Stomach smooth muscle (tissue), 2 donors: ENCODE measurements around the gene VAV2.

Experiments
- H3K27ac ChIP-seq: one replicate; pipeline ENCODE4 v1.7.0; 2013; ENCODE audit warnings: mild to moderate bottlenecking, low read length, inconsistent platforms
- H3K27me3 ChIP-seq, 2 donors: one replicate each; pipeline ENCODE4 v1.7.0; 2013; ENCODE audit warnings: low read length in 2 of 2; ENCODE audit not compliant: insufficient read depth in 2 of 2, control insufficient read depth in 1 of 2
- H3K36me3 ChIP-seq, 2 donors: one replicate each; pipeline ENCODE4 v1.7.0; 2013; ENCODE audit warnings: low read length in 2 of 2; ENCODE audit not compliant: control insufficient read depth in 2 of 2, insufficient read depth in 2 of 2
- H3K4me1 ChIP-seq: one replicate; pipeline ENCODE4 v1.7.0; 2013; ENCODE audit warnings: low read length; ENCODE audit not compliant: control insufficient read depth, insufficient read depth
- H3K4me3 ChIP-seq, 2 donors: one replicate each; pipeline ENCODE4 v1.7.0; 2013; ENCODE audit warnings: low read length in 2 of 2
- H3K9ac ChIP-seq, 2 donors: one replicate each; pipeline ENCODE4 v1.7.0; 2013; ENCODE audit warnings: low read length in 2 of 2, mild to moderate bottlenecking in 1 of 2
- H3K9me3 ChIP-seq, 2 donors: one replicate each; pipeline ENCODE4 v1.7.0; 2013; ENCODE audit warnings: low read length in 2 of 2; ENCODE audit not compliant: control insufficient read depth in 2 of 2
- donor health status: healthy.
- donor health status: Pancreatic carcinoma.

VAV2 gene

GRCh38 chr9:133948561-133949485 lies 43.3 kb downstream of the VAV2 start:
- no peaks in the 10 kb centered on the region for H3K9me3 ChIP-seq
- no peaks in the 10 kb centered on the region for H3K36me3 ChIP-seq
- H3K9ac ChIP-seq, result no peak overlapping the region
- no peak overlapping the region for H3K27ac ChIP-seq
- H3K4me3 ChIP-seq, result no peak overlapping the region
- peaks cover 6% of the 10 kb centered on the region for H3K4me1 ChIP-seq
- no peaks in the 10 kb centered on the region for H3K27me3 ChIP-seq

- Histone ChIP-seq H3K4me3 (no peak overlapping the region), H3K36me3 (no peaks in the 10 kb centered on the region), H3K27ac (no peak overlapping the region), H3K27me3 (no peaks in the 10 kb centered on the region), H3K4me1 (peaks cover 3% of the 10 kb centered on the region), H3K9me3 (no peaks in the 10 kb centered on the region), H3K9ac (no peak overlapping the region)
Observed at GRCh38 chr9:133948131-133948530, 44.0 kb downstream of the VAV2 start.

- H3K4me3 ChIP-seq, result no peak overlapping the region
- H3K27ac ChIP-seq, result no peak overlapping the region
Observed at GRCh38 chr9:133946840-133947486, 45.2 kb downstream of the VAV2 start.

DNA sequence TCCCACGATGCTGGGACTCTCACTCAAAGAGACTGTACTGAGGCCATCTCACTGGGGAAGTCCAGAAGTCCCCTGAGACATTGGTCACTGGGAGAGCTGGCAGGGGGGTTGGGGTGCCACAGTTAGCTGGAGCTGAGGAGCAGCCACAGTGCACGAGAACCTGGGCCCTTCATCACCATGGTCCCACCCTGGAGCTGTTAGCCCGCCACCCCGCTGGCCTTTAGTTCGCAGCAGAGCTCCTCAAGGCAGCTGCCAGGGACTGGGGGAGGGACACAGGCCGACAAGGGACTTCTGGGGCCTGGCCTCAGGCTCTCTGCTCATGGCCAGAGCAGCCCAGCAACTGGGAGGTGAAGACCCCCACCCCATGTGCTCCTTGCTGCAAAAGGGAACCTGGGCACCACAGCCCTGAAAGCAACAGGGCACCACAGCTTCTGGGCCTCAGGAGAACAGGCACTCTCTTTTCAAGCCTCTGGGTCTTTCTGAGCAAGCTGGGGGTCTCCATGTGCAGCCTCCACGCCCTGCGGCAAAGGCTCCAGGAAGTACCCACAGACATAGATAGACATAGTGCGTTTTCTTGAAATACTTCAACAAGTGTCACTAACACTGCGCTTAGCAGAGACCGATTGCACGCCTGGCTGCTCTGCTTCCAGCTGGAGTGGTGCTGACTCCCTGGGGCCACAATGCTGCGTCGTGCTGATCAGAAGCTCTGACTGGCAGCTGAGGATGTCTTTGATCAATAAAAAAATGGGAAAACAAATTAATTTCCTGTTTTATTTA lies 46.0 kb downstream of the VAV2 start:
- no peaks in the 10 kb centered on the region for H3K36me3 ChIP-seq
- no peaks in the 10 kb centered on the region for H3K27me3 ChIP-seq
- H3K27ac ChIP-seq, result no peak overlapping the region
- H3K9ac ChIP-seq, result no peak overlapping the region
- peaks cover 3% of the 10 kb centered on the region for H3K4me1 ChIP-seq
- H3K9me3 ChIP-seq, result no peaks in the 10 kb centered on the region
- no peak overlapping the region for H3K4me3 ChIP-seq

More at GRCh38 chr9:133946840-133947486, 45.2 kb downstream of the VAV2 start:
- H3K9ac ChIP-seq, result no peak overlapping the region
- H3K4me1 ChIP-seq, result peaks cover 3% of the 10 kb centered on the region
- H3K9me3 ChIP-seq, result no peaks in the 10 kb centered on the region
- no peaks in the 10 kb centered on the region for H3K27me3 ChIP-seq
- H3K36me3 ChIP-seq, result no peaks in the 10 kb centered on the region

- H3K27me3 ChIP-seq, result no peaks in the 10 kb centered on the region
- no peak overlapping the region for H3K4me3 ChIP-seq
- H3K9ac ChIP-seq, result no peak overlapping the region
- no peaks in the 10 kb centered on the region for H3K36me3 ChIP-seq
- H3K9me3 ChIP-seq, result no peaks in the 10 kb centered on the region
- peaks cover under 1% of the 10 kb centered on the region for H3K4me1 ChIP-seq
- no peak overlapping the region for H3K27ac ChIP-seq
Observed at GRCh38 chr9:133945314-133945975, 46.7 kb downstream of the VAV2 start.

DNA sequence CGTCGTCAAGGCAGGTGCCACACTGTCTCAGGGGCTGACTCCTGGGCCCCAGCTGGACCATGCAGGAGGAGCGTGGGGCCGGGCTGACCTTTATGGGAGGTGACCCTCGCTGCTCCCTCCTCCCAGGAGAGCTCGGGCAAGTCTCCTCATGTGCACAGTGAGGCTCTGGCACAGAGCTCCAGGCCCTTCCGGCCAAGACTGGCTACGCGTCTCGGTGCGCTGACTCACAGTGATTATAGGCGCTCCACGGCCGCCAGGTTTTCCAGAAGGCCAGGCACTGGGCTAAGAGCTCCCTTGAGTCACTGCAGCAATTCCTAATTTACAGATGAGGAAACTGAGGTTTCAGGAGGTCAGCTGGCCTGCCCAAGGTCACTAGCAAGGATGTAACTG lies 47.4 kb downstream of the VAV2 start:
- Histone ChIP-seq H3K9ac (no peak overlapping the region), H3K4me3 (no peak overlapping the region), H3K36me3 (no peaks in the 10 kb centered on the region), H3K9me3 (no peaks in the 10 kb centered on the region), H3K27me3 (no peaks in the 10 kb centered on the region), H3K4me1 (no peaks in the 10 kb centered on the region), H3K27ac (no peak overlapping the region)

- Histone ChIP-seq H3K4me3 (no peak overlapping the region), H3K9me3 (no peaks in the 10 kb centered on the region), H3K9ac (no peak overlapping the region), H3K36me3 (no peaks in the 10 kb centered on the region), H3K4me1 (no peaks in the 10 kb centered on the region), H3K27ac (no peak overlapping the region), H3K27me3 (no peaks in the 10 kb centered on the region)
Observed at GRCh38 chr9:133943781-133944745, 48.1 kb downstream of the VAV2 start.

- Histone ChIP-seq H3K27me3 (no peaks in the 10 kb centered on the region), H3K9me3 (no peaks in the 10 kb centered on the region), H3K4me1 (no peaks in the 10 kb centered on the region), H3K36me3 (peaks cover 0 to under 1% of the 10 kb centered on the region in 2 donors), H3K27ac (no peak overlapping the region), H3K9ac (no peak overlapping the region), H3K4me3 (no peak overlapping the region)
Observed at GRCh38 chr9:133943036-133943780, 48.9 kb downstream of the VAV2 start.

DNA sequence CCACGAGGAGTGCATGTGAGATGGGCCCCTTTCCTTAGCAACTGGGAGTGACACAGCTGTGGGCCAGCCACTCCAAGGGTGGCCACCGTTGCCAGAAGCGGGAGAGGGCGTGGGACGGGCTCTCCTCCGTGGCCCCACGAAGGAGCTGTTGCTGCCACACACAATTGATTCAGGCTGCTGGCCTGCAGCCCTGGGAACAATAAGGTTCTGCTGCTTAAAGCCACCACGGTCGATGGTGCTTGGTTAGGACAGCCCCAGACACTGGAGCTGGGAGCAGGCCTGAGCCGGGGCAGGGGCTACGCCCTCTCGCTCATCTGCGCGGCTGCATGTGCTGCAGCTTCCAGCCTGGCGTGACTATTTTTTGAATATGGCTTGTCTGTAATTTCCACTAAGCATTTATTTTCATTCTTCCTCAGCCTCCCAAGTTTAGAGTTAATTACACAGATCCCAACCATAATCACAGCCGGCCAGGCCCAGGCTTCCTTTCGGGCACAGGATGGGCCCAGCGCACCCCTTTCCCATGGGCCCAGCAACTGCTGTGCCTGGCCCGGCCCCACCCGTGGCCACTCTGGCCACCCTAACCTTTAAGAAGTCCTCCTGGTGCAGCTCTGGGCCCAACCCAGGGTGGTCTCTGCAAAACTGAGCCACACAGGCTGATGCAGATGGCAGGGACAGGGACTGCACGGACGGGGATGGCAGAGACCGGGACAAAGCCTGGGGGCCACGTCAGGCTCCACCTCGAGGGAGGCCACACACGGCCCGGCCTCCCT lies 49.7 kb downstream of the VAV2 start:
- no peaks in the 10 kb centered on the region for H3K27me3 ChIP-seq
- H3K9me3 ChIP-seq, result no peaks in the 10 kb centered on the region
- H3K36me3 ChIP-seq, result peaks cover 0 to 5% of the 10 kb centered on the region in 2 donors
- no peak overlapping the region for H3K4me3 ChIP-seq
- H3K4me1 ChIP-seq, result no peaks in the 10 kb centered on the region
- H3K9ac ChIP-seq, result no peak overlapping the region
- no peak overlapping the region for H3K27ac ChIP-seq
